Measurements from ENCODE around the gene MTMR2. TPM values are rescaled to one million over a fixed set of nuclear protein-coding genes. Genes with fewer than 3 reads are reported as not detected.

Gene MTMR2
- total and polyA plus RNA-seq, 2 donors (not counting 3 experiments of a cell fraction or from before 2014, with no cell fraction given) = 19.5 to 49.5 TPM

DNA sequence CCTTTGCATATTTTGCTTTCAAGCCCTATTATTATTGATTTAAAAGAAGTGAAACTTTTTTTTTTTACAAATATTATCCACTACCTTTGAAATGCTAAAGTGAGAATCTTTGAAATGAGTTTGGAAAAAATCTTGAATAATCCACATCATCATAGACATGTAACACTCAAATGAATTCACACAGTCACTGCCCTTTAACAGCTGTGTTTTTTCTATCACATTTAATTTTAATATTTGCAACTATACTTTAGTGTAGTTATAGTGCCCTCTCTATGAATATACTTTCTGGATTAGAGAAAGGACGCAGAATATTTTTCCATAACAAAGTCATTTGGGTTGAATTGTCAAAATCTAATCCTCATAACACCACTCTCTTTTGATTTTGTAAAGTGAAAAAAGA, 37.9 kb upstream of the MTMR2 start:
- intact Hi-C loops (cut with micrococcal nuclease) (no loop called here), dilution Hi-C loops (cut with MboI; ENCODE audit: extremely low pct_ligation_motif_present, low sequenced_read_pairs) (no loop called here)
- no peak overlapping the region for H2AFZ ChIP-seq (ENCODE audit: low read depth, low read length)
- no peaks in the 10 kb centered on the region for H3K36me3 ChIP-seq (ENCODE audit: control insufficient read depth in 2 of 2, extremely low read depth in 1 of 2, insufficient read depth in 2 of 2, low read length in 2 of 2)
- no peaks in the 10 kb centered on the region for H3K27me3 ChIP-seq (ENCODE audit: control insufficient read depth in 2 of 2, insufficient read depth in 2 of 2, low read length in 2 of 2)
- no peaks in the 10 kb centered on the region for H3K9me1 ChIP-seq (replicated peaks; ENCODE audit: control insufficient read depth, extremely low read depth, insufficient read depth, low read length)
- H3K9ac ChIP-seq (replicated peaks; ENCODE audit: extremely low read depth, insufficient read depth, low read length) = no peak overlapping the region
- H4K20me1 ChIP-seq (replicated peaks; ENCODE audit: control insufficient read depth, extremely low read depth, insufficient read depth, low read length) = no peaks in the 10 kb centered on the region
- no peak for TF ChIP-seq POLR2A (IDR thresholded peaks at IDR 0.05; ENCODE audit: low read depth, low read length)
- no peak for TF ChIP-seq POLR2AphosphoS5 (IDR thresholded peaks at IDR 0.05; ENCODE audit: insufficient read depth, low read depth, low read length)
- no peak for TF ChIP-seq JUN (IDR thresholded peaks at IDR 0.05; ENCODE audit: borderline replicate concordance, insufficient read depth, insufficient read length, low read depth)
- TF ChIP-seq, protein P1, sequence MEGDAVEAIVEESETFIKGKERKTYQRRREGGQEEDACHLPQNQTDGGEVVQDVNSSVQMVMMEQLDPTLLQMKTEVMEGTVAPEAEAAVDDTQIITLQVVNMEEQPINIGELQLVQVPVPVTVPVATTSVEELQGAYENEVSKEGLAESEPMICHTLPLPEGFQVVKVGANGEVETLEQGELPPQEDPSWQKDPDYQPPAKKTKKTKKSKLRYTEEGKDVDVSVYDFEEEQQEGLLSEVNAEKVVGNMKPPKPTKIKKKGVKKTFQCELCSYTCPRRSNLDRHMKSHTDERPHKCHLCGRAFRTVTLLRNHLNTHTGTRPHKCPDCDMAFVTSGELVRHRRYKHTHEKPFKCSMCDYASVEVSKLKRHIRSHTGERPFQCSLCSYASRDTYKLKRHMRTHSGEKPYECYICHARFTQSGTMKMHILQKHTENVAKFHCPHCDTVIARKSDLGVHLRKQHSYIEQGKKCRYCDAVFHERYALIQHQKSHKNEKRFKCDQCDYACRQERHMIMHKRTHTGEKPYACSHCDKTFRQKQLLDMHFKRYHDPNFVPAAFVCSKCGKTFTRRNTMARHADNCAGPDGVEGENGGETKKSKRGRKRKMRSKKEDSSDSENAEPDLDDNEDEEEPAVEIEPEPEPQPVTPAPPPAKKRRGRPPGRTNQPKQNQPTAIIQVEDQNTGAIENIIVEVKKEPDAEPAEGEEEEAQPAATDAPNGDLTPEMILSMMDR (IDR thresholded peaks at IDR 0.05; ENCODE audit: extremely low read depth in 1 of 2, insufficient read depth in 1 of 2, low read depth in 1 of 2, low read length in 2 of 2) = no peak
- TF ChIP-seq GATA2 (IDR thresholded peaks at IDR 0.05; ENCODE audit: insufficient read depth, insufficient read length, low read depth, low read length) = no peak
- TF ChIP-seq MYC (IDR thresholded peaks at IDR 0.05; ENCODE audit: low read depth, low read length) = no peak
- no peak for TF ChIP-seq FOS (IDR thresholded peaks at IDR 0.05; ENCODE audit: borderline replicate concordance, insufficient read depth, low read length)
- no peak for TF ChIP-seq MAX (IDR thresholded peaks at IDR 0.05; ENCODE audit: insufficient read depth, insufficient read length)
- TF ChIP-seq EZH2 (IDR thresholded peaks at IDR 0.05; ENCODE audit: borderline replicate concordance, low read depth, low read length, severe bottlenecking) = no peak
- no peak overlapping the region for H3K4me2 ChIP-seq (ENCODE audit: insufficient read depth, low read length)
- CTCF ChIA-PET = no interaction called here
- H3K27ac ChIP-seq (ENCODE audit: insufficient read depth, low read depth, low read length) = no peak overlapping the region
- POLR2A ChIA-PET = no interaction called here
- no TSS peak for BruUV-seq (replicated peaks)
- no peaks in the 10 kb centered on the region for H3K9me3 ChIP-seq (replicated peaks; ENCODE audit: control insufficient read depth, insufficient read depth, low read length)
- DNase-seq (ENCODE audit: low read depth, low spot score) = no peak
- H3K4me3 ChIP-seq (replicated peaks in 1 of 3; ENCODE audit: insufficient read depth in 1 of 3, low read depth in 1 of 3, low read length in 3 of 3) = no peak overlapping the region
- no peak for FAIRE-seq
- no peaks in the 10 kb centered on the region for H3K4me1 ChIP-seq (ENCODE audit: control insufficient read depth, extremely low read depth, insufficient read depth, low read length)
- no peaks in the 10 kb centered on the region for H3K79me2 ChIP-seq (ENCODE audit: control insufficient read depth, insufficient read depth, low read length)

Measured in endothelial cell of umbilical vein (primary cell).